Peyer's patch (tissue), 4 donors: ENCODE results near the gene IAH1.

ENCODE experiments used
- CTCF ChIP-seq, 6 experiments: fragments of 450-650 bp in 4 of 6; fragments of 200-600 bp in 2 of 6; sonication (generic) in 1 of 6; IDR thresholded peaks; one replicate each; pipeline ENCODE4 v1.5.1; 2017 to 2019; ENCODE audit warnings: antibody characterized with exemption in 6 of 6, mild to moderate bottlenecking in 3 of 6, moderate library complexity in 1 of 6
- POLR2A ChIP-seq, 2 donors: fragments of 450-650 bp; IDR thresholded peaks; one replicate each; pipeline ENCODE4 v1.5.1; 2017; ENCODE audit warnings: antibody characterized with exemption in 2 of 2, mild to moderate bottlenecking in 2 of 2, moderate library complexity in 2 of 2

GRCh38 chr2:9508931-9509330 is 34.6 kb downstream of the IAH1 start:
- TF ChIP-seq CTCF (IDR thresholded peaks at IDR 0.05): no peak
- no peak for TF ChIP-seq POLR2A (IDR thresholded peaks at IDR 0.05)
